OCI-LY3 (cell line): ENCODE data around the gene MED8.

Experiments used
- H2AFZ ChIP-seq: fragments of 200-600, 300-600 bp; shearing (Covaris generic); 2 replicates; pipeline ENCODE4 v1.6.0; 2014; ENCODE audit warnings: antibody characterized with exemption, low read depth, low read length
- H3K27ac ChIP-seq: fragments of 200-600, 300-600 bp; sonication (generic); 2 replicates; pipeline ENCODE4 v1.5.1; 2014; ENCODE audit warnings: mild to moderate bottlenecking, low read length, moderate library complexity, mixed read lengths
- H3K27me3 ChIP-seq: fragments of 200-600, 300-600 bp; sonication (generic); 2 replicates; pipeline ENCODE4 v1.6.1; 2014; ENCODE audit warnings: low read depth, low read length, mixed read lengths
- H3K36me3 ChIP-seq: fragments of 200-600, 300-600 bp; sonication (generic); replicated peaks from 2 replicates; pipeline ENCODE3; 2014; ENCODE audit warnings: low read depth, low read length, mixed read lengths
- H3K4me1 ChIP-seq: fragments of 300-600, 200-600 bp; sonication (generic); 2 replicates; pipeline ENCODE4 v1.6.1; 2014; ENCODE audit warnings: low read length, mixed read lengths
- H3K4me2 ChIP-seq: fragments of 200-600, 300-600 bp; sonication (generic); 2 replicates; pipeline ENCODE4 v1.6.1; 2014; ENCODE audit warnings: low read length, mixed read lengths
- H3K4me3 ChIP-seq: fragments of 300-600, 200-600 bp; sonication (generic); 2 replicates; pipeline ENCODE4 v1.5.1; 2014; ENCODE audit warnings: antibody characterized with exemption, mild to moderate bottlenecking, low read length, moderate library complexity
- H3K79me2 ChIP-seq: fragments of 300-600, 200-600 bp; shearing (Covaris generic); 2 replicates; pipeline ENCODE4 v1.6.1; 2014; ENCODE audit warnings: mild to moderate bottlenecking, low read length, mixed read lengths
- H3K9ac ChIP-seq: fragments of 300-600, 200-600 bp; shearing (Covaris generic); 2 replicates; pipeline ENCODE4 v1.6.0; 2014; ENCODE audit warnings: mild to moderate bottlenecking, low read length, moderate library complexity
- H3K9me3 ChIP-seq: fragments of 200-600, 300-600 bp; shearing (Covaris generic); 2 replicates; pipeline ENCODE4 v1.6.1; 2014; ENCODE audit warnings: low read length, mixed read lengths; ENCODE audit not compliant: insufficient read depth
- H4K20me1 ChIP-seq: fragments of 200-600, 300-600 bp; sonication (generic); 2 replicates; pipeline ENCODE4 v1.6.1; 2016; ENCODE audit warnings: low read length, mixed read lengths; ENCODE audit not compliant: insufficient read depth
- CTCF ChIP-seq: fragments of 200-600, 300-600 bp; sonication (generic); IDR thresholded peaks from 2 replicates; pipeline ENCODE4 v1.5.1; 2014; ENCODE audit warnings: antibody characterized with exemption, low read length, low read depth
- EZH2phosphoT487 ChIP-seq: fragments of 200-600 bp; shearing (Covaris generic); IDR thresholded peaks from 2 replicates; pipeline ENCODE4 v1.6.1; 2018; ENCODE audit warnings: antibody characterized with exemption, mixed run types, low read depth

Gene MED8

GRCh38 chr1:43368646-43369020, 21.0 kb downstream of the MED8 start:
- TF ChIP-seq CTCF (no peak), EZH2phosphoT487 (no peak)
- peak overlapping the region; percentile 94 for H3K27ac ChIP-seq
- H3K36me3 ChIP-seq, result peaks cover 12% of the 10 kb centered on the region

GRCh38 chr1:43367904-43368645, 21.5 kb downstream of the MED8 start, which contains the start of gene ELOVL1:
Gene ELOVL1, minus strand, starts transcription at chr1:43368011. Its CDS starts 2,402 bp downstream, at chr1:43365609.
- H3K4me1 ChIP-seq, result peaks cover 10% of the 10 kb centered on the region
- TF ChIP-seq EZH2phosphoT487 (no peak), CTCF (peak; percentile 22; the same call in 1 of the 2 replicates)
- peaks cover 12% of the 10 kb centered on the region for H3K36me3 ChIP-seq
- no peaks in the 10 kb centered on the region for H3K27me3 ChIP-seq
- peak within 1 kb of the TSS; percentile 96 for H3K4me2 ChIP-seq
- peak within 1 kb of the TSS; percentile 72 for H2AFZ ChIP-seq
- H3K9me3 ChIP-seq, result no peaks in the 10 kb centered on the region
- no peaks in the 10 kb centered on the region for H4K20me1 ChIP-seq
- H3K9ac ChIP-seq, result peak within 1 kb of the TSS; percentile 100
- H3K4me3 ChIP-seq, result peak within 1 kb of the TSS; percentile 100
- peaks cover 37% of the 10 kb centered on the region for H3K79me2 ChIP-seq
- peak within 1 kb of the TSS; percentile 94 for H3K27ac ChIP-seq

More at GRCh38 chr1:43368646-43369020, 21.0 kb downstream of the MED8 start:
- Histone ChIP-seq H3K4me1 (peaks cover 10% of the 10 kb centered on the region), H3K9ac (peak overlapping the region; percentile 99), H3K79me2 (peaks cover 37% of the 10 kb centered on the region), H3K4me3 (peak overlapping the region; percentile 100), H3K27me3 (no peaks in the 10 kb centered on the region), H4K20me1 (no peaks in the 10 kb centered on the region), H3K4me2 (peak overlapping the region; percentile 96), H3K9me3 (no peaks in the 10 kb centered on the region), H2AFZ (peak overlapping the region; percentile 72)

- TF ChIP-seq EZH2phosphoT487 (no peak), CTCF (no peak)
- peak overlapping the region; percentile 86 for H3K27ac ChIP-seq
- peak overlapping the region; percentile 100 for H3K4me3 ChIP-seq
- peaks cover 10% of the 10 kb centered on the region for H3K4me1 ChIP-seq
- H3K9ac ChIP-seq, result peak overlapping the region; percentile 100
- peaks cover 37% of the 10 kb centered on the region for H3K79me2 ChIP-seq
- H3K9me3 ChIP-seq, result no peaks in the 10 kb centered on the region
- H3K27me3 ChIP-seq, result no peaks in the 10 kb centered on the region
- peak overlapping the region; percentile 91 for H3K4me2 ChIP-seq
- H2AFZ ChIP-seq, result no peak overlapping the region
- peaks cover 13% of the 10 kb centered on the region for H3K36me3 ChIP-seq
- H4K20me1 ChIP-seq, result no peaks in the 10 kb centered on the region
Observed at GRCh38 chr1:43367026-43367903, 22.3 kb downstream of the MED8 start.

- H3K4me3 ChIP-seq, result peak overlapping the region; percentile 100
Observed at GRCh38 chr1:43366601-43367025, 23.0 kb downstream of the MED8 start.

More at GRCh38 chr1:43366601-43367025, 23.0 kb downstream of the MED8 start:
- Histone ChIP-seq H3K4me1 (peaks cover 10% of the 10 kb centered on the region), H3K27ac (peak overlapping the region; percentile 86), H3K9ac (peak overlapping the region; percentile 100), H4K20me1 (no peaks in the 10 kb centered on the region), H2AFZ (no peak overlapping the region), H3K9me3 (no peaks in the 10 kb centered on the region), H3K79me2 (peaks cover 39% of the 10 kb centered on the region), H3K36me3 (peaks cover 20% of the 10 kb centered on the region), H3K27me3 (no peaks in the 10 kb centered on the region), H3K4me2 (peak overlapping the region; percentile 91)
- TF ChIP-seq EZH2phosphoT487, result no peak
- no peak for TF ChIP-seq CTCF
